Osteoblast (primary cell): ENCODE measurements around the gene HYAL2. TPM values are rescaled to one million over a fixed set of nuclear protein-coding genes. Genes with fewer than 3 reads are reported as not detected.

Experiments
- DNase-seq: peaks from one replicate; pipeline ENCODE4 v3.0.0; 2011; ENCODE audit warnings: low spot score, mixed read lengths; ENCODE audit not compliant: insufficient read length; ENCODE audit errors: missing footprints
- H2AFZ ChIP-seq: 2 replicates; pipeline ENCODE4 v1.6.0; 2011; ENCODE audit warnings: mild to moderate bottlenecking, low read length
- H3K27ac ChIP-seq: 2 replicates; pipeline ENCODE4 v1.5.1; 2011; ENCODE audit warnings: mild to moderate bottlenecking, low read depth, low read length, moderate library complexity
- H3K27me3 ChIP-seq: 2 replicates; pipeline ENCODE4 v1.6.0; 2012; ENCODE audit warnings: mild to moderate bottlenecking, control low read depth, inconsistent platforms, low read length, moderate library complexity; ENCODE audit not compliant: insufficient read depth
- H3K36me3 ChIP-seq: 2 replicates; pipeline ENCODE4 v1.5.1; 2011; ENCODE audit warnings: mild to moderate bottlenecking, low read length, control low read depth, moderate library complexity; ENCODE audit not compliant: insufficient read depth
- H3K4me1 ChIP-seq: 2 replicates; pipeline ENCODE4 v1.5.1; 2011; ENCODE audit warnings: mild to moderate bottlenecking, low read length, control low read depth, moderate library complexity; ENCODE audit not compliant: insufficient read depth
- H3K4me2 ChIP-seq: 2 replicates; pipeline ENCODE4 v1.6.0; 2011; ENCODE audit warnings: mild to moderate bottlenecking, low read length; ENCODE audit not compliant: insufficient read depth
- H3K4me3 ChIP-seq: fragments of 200-600 bp; sonication (generic); 3 replicates; pipeline ENCODE4 v1.5.1; 2012; ENCODE audit warnings: mild to moderate bottlenecking, low read length, inconsistent platforms; ENCODE audit not compliant: insufficient read depth
- H3K79me2 ChIP-seq: 2 replicates; pipeline ENCODE4 v1.6.0; 2012; ENCODE audit warnings: mild to moderate bottlenecking, low read length, control low read depth, inconsistent platforms; ENCODE audit not compliant: insufficient read depth
- H3K9me3 ChIP-seq: 2 replicates; pipeline ENCODE4 v1.5.1; 2011; ENCODE audit warnings: low read depth, low read length, control low read depth
- H4K20me1 ChIP-seq: 2 replicates; pipeline ENCODE4 v1.6.0; 2012; ENCODE audit warnings: mild to moderate bottlenecking, low read length, control low read depth; ENCODE audit not compliant: insufficient read depth
- CTCF ChIP-seq: IDR thresholded peaks from 2 replicates; pipeline ENCODE4 v1.5.1; 2011; ENCODE audit warnings: mild to moderate bottlenecking, low read depth, low read length, moderate library complexity; ENCODE audit errors: extremely low read depth
- total RNA-seq: library from RNA; depleted of rRNA; stranded (reverse); fragments of >200 nt; gene quantifications from 2 replicates; pipeline ENCODE4 v1.2.3, GENCODE V29; 2012

HYAL2 gene
- total RNA-seq, 1 donor, result 32.9 TPM

GRCh38 chr3:50275141-50275995 is 47.2 kb downstream of the HYAL2 start:
- Histone ChIP-seq H3K27me3 (no peaks in the 10 kb centered on the region), H3K79me2 (no peaks in the 10 kb centered on the region), H3K4me2 (no peak overlapping the region), H3K36me3 (no peaks in the 10 kb centered on the region), H3K4me3 (no peak overlapping the region), H3K4me1 (peaks cover 5% of the 10 kb centered on the region), H4K20me1 (no peaks in the 10 kb centered on the region), H3K27ac (no peak overlapping the region), H2AFZ (no peak overlapping the region), H3K9me3 (no peaks in the 10 kb centered on the region)
- no peak for TF ChIP-seq CTCF
- peak; percentile 77 for DNase-seq

GRCh38 chr3:50274371-50275104 is 48.0 kb downstream of the HYAL2 start:
- peak; percentile 83 for TF ChIP-seq CTCF
- H3K9me3 ChIP-seq, result no peaks in the 10 kb centered on the region
- H3K4me2 ChIP-seq, result no peak overlapping the region
- no peak overlapping the region for H2AFZ ChIP-seq
- H3K4me1 ChIP-seq, result peaks cover 13% of the 10 kb centered on the region
- H3K27ac ChIP-seq, result no peak overlapping the region
- no peaks in the 10 kb centered on the region for H3K79me2 ChIP-seq
- H3K36me3 ChIP-seq, result no peaks in the 10 kb centered on the region
- H3K27me3 ChIP-seq, result no peaks in the 10 kb centered on the region
- no peak overlapping the region for H3K4me3 ChIP-seq
- no peaks in the 10 kb centered on the region for H4K20me1 ChIP-seq
- DNase-seq, result peak; percentile 97

- no peak for DNase-seq
- Histone ChIP-seq H3K4me3 (no peak overlapping the region), H3K36me3 (no peaks in the 10 kb centered on the region), H2AFZ (no peak overlapping the region), H3K27me3 (no peaks in the 10 kb centered on the region), H3K4me1 (peaks cover 22% of the 10 kb centered on the region), H3K79me2 (no peaks in the 10 kb centered on the region), H4K20me1 (no peaks in the 10 kb centered on the region), H3K4me2 (peak overlapping the region; percentile 90), H3K27ac (no peak overlapping the region), H3K9me3 (no peaks in the 10 kb centered on the region)
- no peak for TF ChIP-seq CTCF
Measured at GRCh38 chr3:50273689-50274065, 48.9 kb downstream of the HYAL2 start.
